ENCODE measurements around the gene OR4F15. TPM values are rescaled to one million over a fixed set of nuclear protein-coding genes. Genes with fewer than 3 reads are reported as not detected.

OR4F15 gene
- total and polyA plus RNA-seq, 2 of the 4 experiments (the other 2 are of a cell fraction) = 0.36 TPM; not detected in 1

- WGBS, 2 experiments (ENCODE audit: extremely low coverage in 2 of 2, insufficient read length in 1 of 2) = 94% methylated on average over 8 of the region's 10 CpGs; no CpG with 5 or more reads in 1 of the 2 experiments
- Histone ChIP-seq H3K27me3 (ENCODE audit: control insufficient read depth, insufficient read depth, low read length) (peaks cover 5% of the 10 kb centered on the region), H3K14ac (replicated peaks; ENCODE audit: low read depth, low read length) (no peak overlapping the region), H3K18ac (ENCODE audit: low read depth, low read length) (no peak overlapping the region), H2AFZ (replicated peaks; ENCODE audit: low read length, poor library complexity) (no peak overlapping the region), H3K4me3 (ENCODE audit: insufficient read depth, low read depth, low read length) (no peak overlapping the region), H3K56ac (ENCODE audit: extremely low read depth, insufficient read depth, low read length) (no peak overlapping the region), H3K79me1 (ENCODE audit: low read depth in 1 of 2, low read length in 2 of 2) (no peaks in the 10 kb centered on the region), H4K20me1 (ENCODE audit: insufficient read depth, low read length) (no peaks in the 10 kb centered on the region), H3K36me3 (ENCODE audit: control insufficient read depth, insufficient read depth, low read length) (no peaks in the 10 kb centered on the region), H4K8ac (ENCODE audit: low read depth in 2 of 2, low read length in 2 of 2) (no peak overlapping the region), H3K9ac (ENCODE audit: low read depth, low read length) (no peak overlapping the region), H2AK9ac (replicated peaks; ENCODE audit: low read depth, low read length, poor library complexity) (no peak overlapping the region), H2BK120ac (ENCODE audit: low read depth, low read length) (no peak overlapping the region), H4K91ac (ENCODE audit: insufficient read depth, low read depth, low read length) (no peak overlapping the region), H3K4me2 (ENCODE audit: low read depth, low read length) (no peak overlapping the region), H3K9me3 (ENCODE audit: control insufficient read depth, insufficient read depth, low read length) (no peaks in the 10 kb centered on the region), H2BK20ac (ENCODE audit: low read depth, low read length) (no peak overlapping the region), H3K9me1 (ENCODE audit: insufficient read depth, low read length) (no peaks in the 10 kb centered on the region), H2AK5ac (ENCODE audit: low read depth, low read length) (no peak overlapping the region), H3K27ac (ENCODE audit: insufficient read depth, low read length) (no peak overlapping the region), H4K5ac (ENCODE audit: low read depth, low read length) (no peak overlapping the region), H3K4me1 (ENCODE audit: control insufficient read depth, insufficient read depth, low read length) (peaks cover 3% of the 10 kb centered on the region; the same call in 1 of the 2 replicates), H3K4ac (ENCODE audit: low read depth, low read length) (no peak overlapping the region), H3K23ac (ENCODE audit: low read depth, low read length) (no peak overlapping the region), H2BK15ac (ENCODE audit: low read depth, low read length) (no peak overlapping the region), H2BK5ac (ENCODE audit: low read depth, low read length, poor library complexity, severe bottlenecking) (no peak overlapping the region)
- in situ Hi-C loops (cut with MboI; ENCODE audit: low sequenced_read_pairs) (no loop called here), dilution Hi-C loops (cut with HindIII; ENCODE audit: low sequenced_read_pairs, unreplicated experiment) (no loop called here), intact Hi-C loops (cut with micrococcal nuclease) (no loop called here)
- ChIA-PET POLR2A (ENCODE audit: unreplicated experiment) (interaction anchor here (0.5 kb wide), 1 partner anchor 486 kb away, joined by 3 read pairs; no protein-coding TSS in a partner anchor), CTCF (no interaction called here)
- BruUV-seq (replicated peaks) = no TSS peak
- ATAC-seq (ENCODE audit: low read depth) = no peak
- TF ChIP-seq MAZ (IDR thresholded peaks at IDR 0.05; ENCODE audit: borderline replicate concordance, low read depth, low read length) = no peak
- no peak for TF ChIP-seq MAFK (IDR thresholded peaks at IDR 0.05; ENCODE audit: low read depth, low read length)
- no peak for TF ChIP-seq FOS (IDR thresholded peaks at IDR 0.05; ENCODE audit: low read depth, low read length)
- TF ChIP-seq RFX5 (IDR thresholded peaks at IDR 0.05; ENCODE audit: low read depth, low read length) = no peak
- TF ChIP-seq RAD21 (IDR thresholded peaks at IDR 0.05; ENCODE audit: low read length) = no peak
- TF ChIP-seq SMC3 (IDR thresholded peaks at IDR 0.05; ENCODE audit: low read depth, low read length) = no peak
- no peak for TF ChIP-seq USF2 (IDR thresholded peaks at IDR 0.05; ENCODE audit: low read depth, low read length)
- TF ChIP-seq ELK1 (IDR thresholded peaks at IDR 0.05; ENCODE audit: borderline replicate concordance, low read depth, low read length) = no peak
- DNase-seq = no peak
Observed at GRCh38 chr15:101775136-101775535, 36.9 kb upstream of the OR4F15 start.

Data from IMR-90 (cell line).